ENCODE data around the gene KCP. TPM values are rescaled to one million over a fixed set of nuclear protein-coding genes. Genes with fewer than 3 reads are reported as not detected.

Gene KCP
- polyA plus RNA-seq, 1 donor from 2014 or later: 0.31 TPM

DNA sequence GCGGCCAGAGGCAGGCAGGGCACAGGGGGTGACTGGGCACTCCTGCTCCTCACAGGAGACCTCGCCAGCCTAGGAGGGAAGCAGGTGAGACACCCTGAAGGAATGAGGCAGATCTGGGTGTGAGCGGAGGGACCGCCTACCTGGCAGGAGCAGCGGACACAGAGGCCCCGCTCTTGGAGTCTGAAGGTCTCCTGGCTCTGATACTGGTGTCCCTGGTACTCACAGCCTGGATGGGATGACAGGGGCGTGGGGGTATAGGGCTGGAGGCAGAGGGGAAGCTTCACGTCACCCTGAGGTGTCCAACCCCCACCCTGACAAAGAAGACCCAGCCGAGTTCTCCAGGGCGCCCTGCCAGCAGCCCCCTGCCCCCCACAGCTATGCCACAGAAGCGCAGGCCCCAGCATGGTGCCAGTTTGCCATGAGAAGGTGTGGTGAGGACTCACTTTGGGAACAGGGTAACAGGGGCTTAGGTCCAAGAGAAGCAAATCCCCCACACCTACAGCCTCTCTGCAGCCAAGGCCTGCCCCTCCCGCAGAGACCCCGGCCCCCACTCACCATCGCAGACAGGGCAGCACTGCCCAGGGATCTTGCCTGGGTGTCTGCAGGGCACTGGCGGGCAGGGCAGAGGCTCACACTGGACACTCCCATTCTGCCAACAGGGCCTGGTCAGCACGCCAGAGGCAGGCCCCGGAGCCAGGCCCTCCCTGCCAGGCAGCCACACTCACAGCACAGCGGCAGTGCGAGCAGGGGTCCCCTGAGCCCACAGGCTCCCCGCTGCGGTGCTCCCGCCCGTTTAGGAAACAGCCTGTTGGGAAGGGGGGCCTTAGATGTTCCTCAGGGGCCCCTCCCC is 17.0 kb downstream of the KCP start:
- Histone ChIP-seq H2AFZ (ENCODE audit: low read depth, low read length) (no peak overlapping the region), H3K27me3 (ENCODE audit: insufficient read depth, low read depth, low read length) (peaks cover 31% of the 10 kb centered on the region), H3K4me2 (ENCODE audit: low read length) (no peak overlapping the region), H3K79me2 (replicated peaks; ENCODE audit: insufficient read depth, low read length) (no peaks in the 10 kb centered on the region), H3K36me3 (ENCODE audit: insufficient read depth, low read length) (no peaks in the 10 kb centered on the region), H4K20me1 (ENCODE audit: insufficient read depth) (no peaks in the 10 kb centered on the region), H3K9ac (ENCODE audit: low read length) (no peak overlapping the region), H3F3A (ENCODE audit: insufficient read depth, low read length, poor library complexity, severe bottlenecking) (no peaks in the 10 kb centered on the region), H3K9me3 (ENCODE audit: low read length) (no peaks in the 10 kb centered on the region), H3K4me3 (ENCODE audit: low read length) (no peak overlapping the region), H3K27ac (ENCODE audit: low read length) (no peak overlapping the region), H3K9me2 (ENCODE audit: insufficient read depth, low read length) (no peaks in the 10 kb centered on the region)
- TF ChIP-seq POLR2AphosphoS5 (IDR thresholded peaks at IDR 0.05) (no peak), TAF1 (IDR thresholded peaks at IDR 0.05; ENCODE audit: low read depth) (no peak), EZH2 (IDR thresholded peaks at IDR 0.05; ENCODE audit: borderline replicate concordance, insufficient read depth, low read length, poor library complexity, severe bottlenecking) (no peak), RAD21 (conservative IDR thresholded peaks at IDR 0.05) (no peak)

DNA sequence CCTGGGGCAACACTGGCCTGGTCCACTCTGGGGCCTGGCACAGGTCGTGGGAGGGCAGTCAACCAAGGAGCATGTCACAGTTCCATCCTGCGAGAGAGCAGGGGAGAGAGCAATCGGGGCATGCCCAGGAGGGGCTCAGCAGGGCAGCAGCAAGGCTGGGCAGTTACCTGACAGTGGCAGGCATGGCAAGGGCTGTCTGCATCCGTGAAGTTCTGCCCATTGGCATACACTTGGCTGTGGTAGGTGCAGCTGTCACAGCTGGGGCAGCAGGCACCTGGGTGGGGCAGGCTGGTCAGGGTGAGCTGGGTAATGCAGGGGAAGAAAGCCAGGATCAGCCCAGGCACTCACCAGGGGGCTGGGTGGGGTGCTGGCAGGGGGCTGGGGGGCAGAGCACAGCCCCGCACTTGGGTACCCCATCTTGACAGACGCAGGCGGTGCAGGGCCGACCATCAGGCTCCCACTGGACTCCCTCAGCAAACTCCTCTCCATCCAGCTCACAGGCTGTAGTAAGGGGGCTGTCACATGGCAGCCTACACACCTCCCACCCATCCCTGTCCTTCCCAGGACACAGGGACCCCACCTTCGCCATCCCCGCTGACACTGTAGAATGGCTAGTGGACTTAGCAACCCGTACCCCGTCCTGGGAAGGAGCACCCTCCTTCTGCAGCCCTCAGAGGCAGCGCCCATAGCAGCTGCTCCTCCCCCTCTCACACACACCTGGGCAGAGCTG is 17.8 kb downstream of the KCP start:
- no peak overlapping the region for H3K9ac ChIP-seq (ENCODE audit: low read length)
- H3F3A ChIP-seq (ENCODE audit: insufficient read depth, low read length, poor library complexity, severe bottlenecking): no peaks in the 10 kb centered on the region
- peaks cover 32% of the 10 kb centered on the region for H3K27me3 ChIP-seq (ENCODE audit: insufficient read depth, low read depth, low read length)
- no peak overlapping the region for H3K4me3 ChIP-seq (ENCODE audit: low read length)
- H3K36me3 ChIP-seq (ENCODE audit: insufficient read depth, low read length): no peaks in the 10 kb centered on the region
- no peak overlapping the region for H3K27ac ChIP-seq (ENCODE audit: low read length)
- H3K79me2 ChIP-seq (replicated peaks; ENCODE audit: insufficient read depth, low read length): no peaks in the 10 kb centered on the region
- H2AFZ ChIP-seq (ENCODE audit: low read depth, low read length): no peak overlapping the region
- no peak overlapping the region for H3K4me2 ChIP-seq (ENCODE audit: low read length)
- no peaks in the 10 kb centered on the region for H4K20me1 ChIP-seq (ENCODE audit: insufficient read depth)
- H3K9me3 ChIP-seq (ENCODE audit: low read length): no peaks in the 10 kb centered on the region
- TF ChIP-seq EP300 (conservative IDR thresholded peaks at IDR 0.05; ENCODE audit: poor library complexity, severe bottlenecking): no peak
- no peak for TF ChIP-seq POLR2AphosphoS5 (IDR thresholded peaks at IDR 0.05)
- TF ChIP-seq, protein P1, sequence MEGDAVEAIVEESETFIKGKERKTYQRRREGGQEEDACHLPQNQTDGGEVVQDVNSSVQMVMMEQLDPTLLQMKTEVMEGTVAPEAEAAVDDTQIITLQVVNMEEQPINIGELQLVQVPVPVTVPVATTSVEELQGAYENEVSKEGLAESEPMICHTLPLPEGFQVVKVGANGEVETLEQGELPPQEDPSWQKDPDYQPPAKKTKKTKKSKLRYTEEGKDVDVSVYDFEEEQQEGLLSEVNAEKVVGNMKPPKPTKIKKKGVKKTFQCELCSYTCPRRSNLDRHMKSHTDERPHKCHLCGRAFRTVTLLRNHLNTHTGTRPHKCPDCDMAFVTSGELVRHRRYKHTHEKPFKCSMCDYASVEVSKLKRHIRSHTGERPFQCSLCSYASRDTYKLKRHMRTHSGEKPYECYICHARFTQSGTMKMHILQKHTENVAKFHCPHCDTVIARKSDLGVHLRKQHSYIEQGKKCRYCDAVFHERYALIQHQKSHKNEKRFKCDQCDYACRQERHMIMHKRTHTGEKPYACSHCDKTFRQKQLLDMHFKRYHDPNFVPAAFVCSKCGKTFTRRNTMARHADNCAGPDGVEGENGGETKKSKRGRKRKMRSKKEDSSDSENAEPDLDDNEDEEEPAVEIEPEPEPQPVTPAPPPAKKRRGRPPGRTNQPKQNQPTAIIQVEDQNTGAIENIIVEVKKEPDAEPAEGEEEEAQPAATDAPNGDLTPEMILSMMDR (IDR thresholded peaks at IDR 0.05; ENCODE audit: poor library complexity, severe bottlenecking): no peak
- TF ChIP-seq EZH2 (IDR thresholded peaks at IDR 0.05; ENCODE audit: borderline replicate concordance, insufficient read depth, low read length, poor library complexity, severe bottlenecking): no peak
- TF ChIP-seq, protein P2, sequence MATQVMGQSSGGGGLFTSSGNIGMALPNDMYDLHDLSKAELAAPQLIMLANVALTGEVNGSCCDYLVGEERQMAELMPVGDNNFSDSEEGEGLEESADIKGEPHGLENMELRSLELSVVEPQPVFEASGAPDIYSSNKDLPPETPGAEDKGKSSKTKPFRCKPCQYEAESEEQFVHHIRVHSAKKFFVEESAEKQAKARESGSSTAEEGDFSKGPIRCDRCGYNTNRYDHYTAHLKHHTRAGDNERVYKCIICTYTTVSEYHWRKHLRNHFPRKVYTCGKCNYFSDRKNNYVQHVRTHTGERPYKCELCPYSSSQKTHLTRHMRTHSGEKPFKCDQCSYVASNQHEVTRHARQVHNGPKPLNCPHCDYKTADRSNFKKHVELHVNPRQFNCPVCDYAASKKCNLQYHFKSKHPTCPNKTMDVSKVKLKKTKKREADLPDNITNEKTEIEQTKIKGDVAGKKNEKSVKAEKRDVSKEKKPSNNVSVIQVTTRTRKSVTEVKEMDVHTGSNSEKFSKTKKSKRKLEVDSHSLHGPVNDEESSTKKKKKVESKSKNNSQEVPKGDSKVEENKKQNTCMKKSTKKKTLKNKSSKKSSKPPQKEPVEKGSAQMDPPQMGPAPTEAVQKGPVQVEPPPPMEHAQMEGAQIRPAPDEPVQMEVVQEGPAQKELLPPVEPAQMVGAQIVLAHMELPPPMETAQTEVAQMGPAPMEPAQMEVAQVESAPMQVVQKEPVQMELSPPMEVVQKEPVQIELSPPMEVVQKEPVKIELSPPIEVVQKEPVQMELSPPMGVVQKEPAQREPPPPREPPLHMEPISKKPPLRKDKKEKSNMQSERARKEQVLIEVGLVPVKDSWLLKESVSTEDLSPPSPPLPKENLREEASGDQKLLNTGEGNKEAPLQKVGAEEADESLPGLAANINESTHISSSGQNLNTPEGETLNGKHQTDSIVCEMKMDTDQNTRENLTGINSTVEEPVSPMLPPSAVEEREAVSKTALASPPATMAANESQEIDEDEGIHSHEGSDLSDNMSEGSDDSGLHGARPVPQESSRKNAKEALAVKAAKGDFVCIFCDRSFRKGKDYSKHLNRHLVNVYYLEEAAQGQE (IDR thresholded peaks at IDR 0.05; ENCODE audit: borderline replicate concordance): no peak
- TF ChIP-seq RAD21 (conservative IDR thresholded peaks at IDR 0.05): no peak
- TF ChIP-seq SMC3 (conservative IDR thresholded peaks at IDR 0.05; ENCODE audit: poor library complexity): no peak
- no peak for TF ChIP-seq TAF1 (IDR thresholded peaks at IDR 0.05; ENCODE audit: low read depth)
- no peak for TF ChIP-seq MXI1 (conservative IDR thresholded peaks at IDR 0.05; ENCODE audit: poor library complexity, severe bottlenecking)
- H3K9me2 ChIP-seq (ENCODE audit: insufficient read depth, low read length): no peaks in the 10 kb centered on the region
